ENCODE data around the gene CANT1. TPM values are rescaled to one million over a fixed set of nuclear protein-coding genes. Genes with fewer than 3 reads are reported as not detected.

Gene CANT1
- total RNA-seq, 1 experiment from 2014 or later, result 33.0 TPM

- H2AK5ac ChIP-seq (ENCODE audit: insufficient read length, low read length), result no peak overlapping the region
- H3T11ph ChIP-seq (ENCODE audit: low read length), result no peak overlapping the region
- no peak overlapping the region for H2BK15ac ChIP-seq (ENCODE audit: low read depth, low read length)
- no peak overlapping the region for H3K9ac ChIP-seq (ENCODE audit: extremely low read depth, insufficient read length, low read length)
- Mint-ChIP-seq H3K27ac (no peak overlapping the region), H3K9me3 (peaks cover 14 to 19% of the 10 kb centered on the region in 2 experiments), H3K27me3 (ENCODE audit: low read depth) (peaks cover 86% of the 10 kb centered on the region), H3K4me1 (peaks cover 15 to 20% of the 10 kb centered on the region in 2 experiments), H3K36me3 (ENCODE audit: insufficient read depth in 1 of 3, low read depth in 3 of 3) (peaks cover 2 to 5% (median 2%) of the 10 kb centered on the region in 3 experiments; a peak in 4 of 7 replicates), H3K4me3 (no peak overlapping the region)
- no peak overlapping the region for H3K14ac ChIP-seq (ENCODE audit: insufficient read depth, low read length)
- H3K4me1 ChIP-seq (ENCODE audit: insufficient read depth, low read length), result no peaks in the 10 kb centered on the region
- no peaks in the 10 kb centered on the region for H3K9me3 ChIP-seq (ENCODE audit: control insufficient read depth, low read depth, low read length)
- H3K4ac ChIP-seq (ENCODE audit: low read depth, low read length), result no peak overlapping the region
- no peak overlapping the region for H2AFZ ChIP-seq (ENCODE audit: low read length)
- H3K18ac ChIP-seq (ENCODE audit: insufficient read length, low read depth, low read length), result no peak overlapping the region
- H3K4me2 ChIP-seq (ENCODE audit: insufficient read depth, insufficient read length, low read length), result no peak overlapping the region
- no peak overlapping the region for H4K5ac ChIP-seq (ENCODE audit: insufficient read length, low read depth, low read length)
- no peaks in the 10 kb centered on the region for H3K79me2 ChIP-seq (ENCODE audit: insufficient read depth, low read length)
- H3K27me3 ChIP-seq (ENCODE audit: insufficient read depth, low read length), result peaks cover 29% of the 10 kb centered on the region; the same call in 1 of the 2 replicates
- no peak overlapping the region for H4K8ac ChIP-seq (replicated peaks; ENCODE audit: insufficient read length, low read depth, low read length)
- H2BK5ac ChIP-seq (ENCODE audit: insufficient read length, low read length), result no peak overlapping the region
- H2BK120ac ChIP-seq (ENCODE audit: low read depth, low read length, poor library complexity, severe bottlenecking), result no peak overlapping the region
- DNase-seq, result no peak
- H3K23ac ChIP-seq (ENCODE audit: insufficient read length, low read depth, low read length), result no peak overlapping the region
- H4K20me1 ChIP-seq (ENCODE audit: control insufficient read depth, insufficient read depth, insufficient read length), result no peaks in the 10 kb centered on the region
- no peak overlapping the region for H3K56ac ChIP-seq (ENCODE audit: insufficient read length, low read depth, low read length)
- TF ChIP-seq CTCF (conservative IDR thresholded peaks at IDR 0.05), result peak; percentile 67
- H4K91ac ChIP-seq (ENCODE audit: insufficient read length, low read depth, low read length), result no peak overlapping the region
- peaks cover 13% of the 10 kb centered on the region for H3K23me2 ChIP-seq (ENCODE audit: insufficient read length, low read depth, low read length, poor library complexity, severe bottlenecking)
- no peak overlapping the region for H2BK12ac ChIP-seq (ENCODE audit: insufficient read length, low read depth, low read length)
- H2BK20ac ChIP-seq (ENCODE audit: low read depth, low read length, poor library complexity, severe bottlenecking), result no peak overlapping the region
- H3K27ac ChIP-seq (ENCODE audit: insufficient read length, low read depth, low read length), result no peak overlapping the region
- no peaks in the 10 kb centered on the region for H3K79me1 ChIP-seq (ENCODE audit: insufficient read depth, low read depth, low read length, poor library complexity, severe bottlenecking)
- no CpG with 5 or more reads among the region's 19 CpGs for WGBS (ENCODE audit: extremely low coverage, insufficient read length, low lambda C conversion rate)
These were observed 10.3 kb upstream of the CANT1 start for GRCh38 chr17:79019632-79020584.
